NCI-H2081 (cell line): ENCODE data around the gene PTPRN2.
"Not testable (repeated sequence)": the region's sequence is repeated elsewhere in the genome, so short reads cannot be mapped to it uniquely, and the experiment has no call there.

Experiments
- DNase-seq, 2 experiments: peaks; one replicate each; lab custom pipeline; 2025; lab: John Stamatoyannopoulos, UW

PTPRN2 gene

GRCh38 chr7:158550886-158551452, 36.7 kb downstream of the PTPRN2 start:
- no peak for DNase-seq

DNA sequence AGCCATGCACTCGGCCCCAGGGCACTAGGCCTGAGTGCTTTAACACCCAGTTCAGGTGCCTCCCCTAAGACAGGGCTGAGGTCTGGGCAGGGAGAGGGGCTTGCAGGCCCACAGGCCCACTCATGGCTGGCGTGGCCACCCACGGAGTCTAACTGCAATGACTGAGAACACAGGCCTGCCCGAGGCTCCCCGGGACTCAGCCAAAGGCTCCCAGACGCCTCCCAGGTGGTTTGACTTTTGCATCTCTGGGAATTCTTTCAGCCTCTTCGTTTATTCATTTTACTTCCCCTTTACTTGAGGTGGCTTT, 37.3 kb downstream of the PTPRN2 start:
- DNase-seq, result no peak

- no peak for DNase-seq
These were observed 37.8 kb downstream of the PTPRN2 start for GRCh38 chr7:158549616-158550393.

GRCh38 chr7:158549176-158549615, 38.4 kb downstream of the PTPRN2 start:
- no peak for DNase-seq

- DNase-seq, result no peak
These were observed 38.9 kb downstream of the PTPRN2 start for GRCh38 chr7:158548726-158549125.

DNA sequence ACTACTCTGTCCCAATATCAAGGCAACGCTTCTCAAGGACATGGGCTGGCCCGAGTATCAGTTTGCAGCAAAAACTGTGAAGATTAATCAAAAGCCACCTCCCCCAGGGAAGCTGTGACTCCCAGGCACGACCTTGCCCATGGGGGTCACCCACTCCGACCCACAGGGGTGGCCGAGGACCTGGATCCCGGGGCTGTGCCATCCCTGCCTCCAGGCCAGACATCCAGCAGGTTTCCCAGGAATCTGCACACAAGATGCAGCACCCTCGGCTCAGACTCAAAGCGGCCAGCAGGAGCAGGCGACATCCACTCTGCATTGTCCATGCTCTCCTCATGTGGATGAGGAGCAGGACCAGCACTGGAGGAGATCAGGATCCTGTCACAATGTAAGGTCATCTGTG, 39.8 kb downstream of the PTPRN2 start:
- DNase-seq, result no peak

DNA sequence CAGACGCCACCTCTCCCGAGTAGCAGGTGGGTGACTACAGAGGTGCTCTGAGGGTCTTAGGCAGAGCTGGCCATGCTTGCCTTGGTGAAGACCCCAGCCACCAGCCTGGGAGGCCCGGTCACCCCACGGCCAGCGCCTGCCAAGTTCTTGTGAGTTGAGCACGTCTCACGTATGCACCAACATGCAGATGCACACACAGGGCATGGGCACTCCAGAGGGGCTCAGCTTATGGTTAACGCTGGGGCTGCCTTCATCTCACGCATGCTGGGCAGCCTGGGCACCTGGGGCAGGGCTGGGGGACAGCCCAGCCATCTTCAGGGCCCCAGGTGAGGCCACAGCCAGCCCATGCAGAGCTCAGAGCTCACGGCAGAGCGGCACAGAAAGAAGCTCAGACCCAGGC, 41.0 kb downstream of the PTPRN2 start:
- DNase-seq, result no peak

- no peak for DNase-seq
These were observed 41.4 kb downstream of the PTPRN2 start for GRCh38 chr7:158546214-158546613.

- DNase-seq, result no peak
These were observed 42.9 kb downstream of the PTPRN2 start for GRCh38 chr7:158544708-158545107.

DNA sequence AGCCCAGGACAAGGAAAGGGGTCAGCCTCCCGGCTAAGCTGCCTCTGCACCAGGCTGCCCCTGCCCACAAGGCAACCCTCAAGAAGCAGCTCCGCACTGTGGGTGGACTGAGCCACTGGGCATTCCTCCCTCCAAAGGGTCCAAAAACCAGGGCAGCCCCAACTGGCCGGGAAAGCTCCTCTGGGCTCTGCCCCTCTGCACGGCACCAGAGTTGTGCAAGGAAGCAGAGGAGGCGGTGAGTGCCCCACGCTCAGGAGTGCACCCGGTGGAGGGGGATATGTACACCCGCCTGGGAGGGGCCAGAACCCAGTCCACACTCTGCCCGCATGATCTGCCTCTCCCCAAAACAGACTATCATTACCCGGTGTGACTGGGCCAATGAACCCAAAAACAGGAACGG, 43.8 kb downstream of the PTPRN2 start:
- no peak for DNase-seq

DNA sequence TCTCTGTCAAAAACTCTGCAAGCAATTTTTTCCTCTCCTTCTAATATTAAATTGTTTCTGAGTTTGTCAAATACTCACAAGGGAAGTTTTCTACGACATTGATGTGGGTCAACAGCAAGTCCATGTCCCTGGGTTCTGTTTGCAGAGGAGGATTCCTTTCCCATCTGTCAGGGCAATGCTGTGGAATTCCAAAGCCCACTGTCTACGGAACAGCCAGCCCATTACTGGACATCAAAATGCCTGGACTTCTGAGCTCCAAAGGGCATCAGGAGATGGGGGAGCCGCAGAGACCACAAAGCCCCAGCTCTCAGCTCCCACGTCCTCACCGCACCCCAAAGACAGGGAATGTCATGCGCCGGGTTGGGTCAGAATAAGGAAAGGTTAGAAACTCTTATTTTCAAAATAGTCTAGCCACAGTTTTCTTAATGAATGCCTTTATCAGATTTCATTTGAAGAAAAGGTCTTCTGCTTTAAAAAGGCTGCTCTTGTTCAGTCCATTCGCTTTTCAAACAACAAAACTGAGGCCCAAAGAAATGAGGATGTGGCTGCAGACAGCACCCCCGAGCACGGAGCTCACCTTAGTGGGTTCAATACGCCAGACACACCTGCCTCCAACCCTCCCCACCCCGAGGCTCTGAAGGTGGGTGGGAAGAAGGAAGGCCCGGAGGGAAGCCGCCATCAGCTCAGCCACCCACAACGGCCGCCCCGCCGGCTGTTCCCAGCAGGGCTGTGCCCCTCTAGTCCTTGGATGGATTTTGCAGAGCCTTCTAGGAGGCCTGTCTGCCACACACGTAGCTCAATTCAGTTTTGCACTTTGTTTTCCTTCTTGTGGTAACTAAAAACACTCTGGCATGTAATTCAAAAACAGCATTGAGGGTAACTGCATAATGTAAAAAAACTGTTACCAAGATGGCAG, 44.7 kb downstream of the PTPRN2 start:
- no peak for DNase-seq

GRCh38 chr7:158541346-158542010, 46.1 kb downstream of the PTPRN2 start:
- DNase-seq, result no peak

DNA sequence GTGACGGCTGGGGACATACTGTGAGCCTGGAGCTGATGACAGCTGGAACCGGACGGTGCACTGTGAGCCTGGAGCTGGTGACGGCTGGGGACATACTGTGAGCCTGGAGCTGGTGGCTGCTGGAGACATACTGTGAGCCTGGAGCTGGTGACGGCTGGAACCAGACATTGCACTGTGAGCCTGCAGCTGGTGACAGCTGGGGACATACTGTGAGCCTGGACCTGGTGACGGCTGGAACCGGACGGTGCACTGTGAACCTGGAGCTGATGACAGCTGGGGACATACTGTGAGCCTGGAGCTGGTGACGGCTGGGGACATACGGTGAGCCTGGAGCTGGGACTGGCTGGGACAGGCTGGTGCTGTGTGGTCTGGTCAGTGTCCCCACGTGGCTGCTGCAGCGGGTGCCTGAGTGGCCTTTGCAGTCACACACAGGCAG, 47.9 kb downstream of the PTPRN2 start:
- no peak for DNase-seq

- no peak for DNase-seq
These were observed 49.3 kb downstream of the PTPRN2 start for GRCh38 chr7:158538156-158538946.

DNA sequence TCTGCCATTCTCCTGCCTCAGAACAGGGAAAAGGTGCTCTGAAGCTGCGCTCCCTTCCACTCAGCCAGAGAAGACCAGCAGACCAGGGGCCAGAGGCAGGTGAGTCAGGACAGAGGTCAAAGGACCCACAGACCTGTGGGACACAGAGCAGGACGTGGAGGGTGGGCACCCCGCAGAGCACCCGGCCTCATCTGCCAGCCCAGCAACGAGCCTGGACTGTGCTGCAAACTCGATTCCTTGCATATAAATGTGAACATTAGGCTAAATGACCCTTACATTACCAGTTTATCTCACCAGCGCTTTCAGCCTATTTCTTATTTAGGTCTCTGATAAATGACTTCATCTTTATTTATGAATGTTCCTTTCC, 50.1 kb downstream of the PTPRN2 start:
- DNase-seq, result no peak

DNA sequence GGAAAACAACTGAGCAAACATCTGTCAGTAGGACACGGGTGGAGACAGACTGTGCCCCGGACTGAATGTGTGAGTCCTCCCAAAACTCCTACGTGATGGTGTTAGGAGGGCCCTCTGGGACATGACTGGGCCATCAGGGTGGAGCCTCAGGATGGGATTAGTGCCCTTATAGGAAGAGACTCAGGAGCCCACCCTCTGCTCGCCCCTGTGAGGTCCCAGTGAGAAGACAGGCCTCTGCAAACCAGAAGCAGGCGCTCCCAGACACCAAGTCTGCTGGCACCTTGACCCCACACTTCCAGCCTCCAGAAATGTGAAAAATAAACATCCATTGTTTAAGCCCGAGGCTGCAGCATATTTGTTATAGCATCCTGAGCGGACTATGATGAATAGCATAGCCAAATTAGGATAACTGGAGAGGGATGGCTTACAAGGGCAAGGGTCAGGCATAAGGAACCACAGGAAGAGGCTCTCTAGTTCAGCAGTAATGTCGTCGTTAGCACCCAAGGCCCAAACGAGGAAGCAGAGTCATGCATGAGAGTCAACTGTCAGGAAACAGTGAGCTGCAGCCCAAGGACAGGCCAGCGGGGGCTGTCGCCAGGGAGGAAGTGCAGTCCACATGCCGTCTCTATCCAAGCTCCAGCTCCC, 50.6 kb downstream of the PTPRN2 start:
- no peak for DNase-seq

DNA sequence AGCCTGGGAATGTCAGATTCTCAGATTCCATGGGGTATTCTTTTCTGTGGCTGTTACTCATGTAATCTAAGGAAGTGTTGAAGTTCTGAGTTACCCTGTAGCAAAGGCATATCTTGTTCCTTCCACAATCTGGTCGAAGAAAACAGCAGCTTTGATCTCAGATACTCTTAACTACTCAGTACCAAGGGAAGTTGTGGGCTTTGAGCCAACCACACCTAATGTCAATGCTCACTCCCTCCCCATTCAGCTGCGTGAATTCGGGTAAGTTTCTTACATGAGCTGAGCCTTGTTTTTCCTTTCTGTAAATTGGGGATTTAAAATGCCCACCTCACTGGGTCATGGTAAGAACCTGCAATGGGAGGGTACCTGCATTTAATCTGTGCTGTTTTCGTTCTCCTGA, 52.5 kb downstream of the PTPRN2 start:
- DNase-seq, result no peak

DNA sequence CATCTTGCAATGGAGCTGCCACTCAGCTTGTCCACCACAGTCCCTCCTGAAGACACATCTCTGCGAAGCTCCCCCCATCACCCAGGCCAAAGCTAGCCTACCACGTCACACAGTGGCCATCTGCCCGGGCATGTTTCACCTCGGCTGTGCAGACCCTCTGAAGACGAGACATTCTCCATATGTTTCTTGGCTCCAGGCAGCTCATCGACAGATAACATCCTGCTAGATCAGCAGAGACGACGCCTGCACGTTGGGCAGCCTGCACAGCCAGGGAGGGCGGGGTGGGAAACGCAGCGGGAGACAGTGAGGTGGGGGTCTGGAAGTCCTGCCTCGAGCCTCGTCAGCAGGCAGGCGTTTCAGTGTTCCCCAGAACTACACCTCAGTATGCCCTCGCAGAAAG, 53.0 kb downstream of the PTPRN2 start:
- DNase-seq, result no peak

- not testable (repeated sequence) for DNase-seq
These were observed 53.5 kb downstream of the PTPRN2 start for GRCh38 chr7:158534134-158534515.

DNA sequence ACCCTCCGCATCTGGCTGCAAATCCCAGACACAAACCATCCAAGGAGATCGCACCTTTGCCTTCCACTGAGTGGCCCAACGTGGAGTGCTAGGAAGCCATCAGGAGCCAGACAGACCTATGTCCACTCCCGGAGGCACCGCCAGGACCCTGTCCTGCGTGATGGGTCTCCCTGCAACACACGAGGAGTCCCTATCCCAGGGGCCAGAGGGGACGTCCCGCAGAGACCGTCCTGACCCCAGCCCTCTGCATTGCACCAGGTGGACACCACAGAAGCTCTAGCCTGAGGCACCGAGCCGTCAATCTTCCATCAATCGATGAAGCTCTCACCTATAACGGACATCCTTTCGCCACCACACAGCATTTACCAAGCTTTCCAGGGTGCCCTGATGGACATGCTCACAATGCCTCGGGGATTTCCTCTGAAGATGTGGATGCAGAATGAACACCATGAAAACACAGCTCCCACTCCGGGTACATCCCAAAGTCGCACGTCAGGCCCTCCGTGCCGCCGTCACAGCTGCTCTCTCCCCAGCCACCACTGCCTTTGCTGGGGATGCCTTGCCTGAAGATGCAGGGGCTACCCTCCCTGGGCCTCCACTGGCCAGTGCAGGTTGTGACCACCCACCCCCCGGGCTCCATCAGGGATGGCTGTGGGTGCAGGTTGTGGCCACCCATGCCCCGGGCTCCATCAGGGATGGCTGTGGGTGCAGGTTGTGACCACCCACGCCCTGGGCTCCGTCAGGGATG, 54.1 kb downstream of the PTPRN2 start:
- no peak for DNase-seq
